ENCODE measurements around the gene TSPAN17. TPM values are rescaled to one million over a fixed set of nuclear protein-coding genes. Genes with fewer than 3 reads are reported as not detected.

TSPAN17 gene
- polyA plus RNA-seq, 1 experiment, result 65.8 TPM

- POLR2A ChIA-PET, result interaction anchor here (1.0 kb wide), 1 partner anchor 9 kb away, joined by 4 read pairs; no protein-coding TSS in a partner anchor
- Histone ChIP-seq H3K4me3 (ENCODE audit: low read depth, low read length) (no peak overlapping the region), H3K27me3 (ENCODE audit: control insufficient read depth, insufficient read depth, low read length) (peaks cover 24% of the 10 kb centered on the region), H3K36me3 (ENCODE audit: control insufficient read depth, insufficient read depth, low read length) (no peaks in the 10 kb centered on the region)
- DNase-seq (ENCODE audit: low read depth), result no peak
- CTCF ChIA-PET, result interaction anchor here (3.5 to 4.1 kb wide), 2 partner anchors 10 to 13 kb away, joined by 17 to 29 read pairs; no protein-coding TSS in a partner anchor
- no peak for TF ChIP-seq CTCF (IDR thresholded peaks at IDR 0.05; ENCODE audit: insufficient read depth, low read depth, low read length)
These were observed 23.2 kb downstream of the TSPAN17 start for GRCh38 chr5:176670449-176670848.

- CTCF ChIA-PET, result interaction anchor here (0.9 to 4.1 kb wide), 2 partner anchors 11 to 13 kb away, joined by 4 to 29 read pairs; no protein-coding TSS in a partner anchor
These were observed 24.1 kb downstream of the TSPAN17 start for GRCh38 chr5:176671399-176671798.

GRCh38 chr5:176671890-176672747 is 24.8 kb downstream of the TSPAN17 start:
- Histone ChIP-seq H3K27me3 (ENCODE audit: control insufficient read depth, insufficient read depth, low read length) (peaks cover 21% of the 10 kb centered on the region), H3K36me3 (ENCODE audit: control insufficient read depth, insufficient read depth, low read length) (no peaks in the 10 kb centered on the region), H3K4me3 (ENCODE audit: low read depth, low read length) (no peak overlapping the region)
- ChIA-PET CTCF (interaction anchor here (0.9 to 4.1 kb wide), 3 partner anchors 11 to 14 kb away, joined by 4 to 29 read pairs (median 14); no protein-coding TSS in a partner anchor), POLR2A (no interaction called here)
- no peak for TF ChIP-seq CTCF (IDR thresholded peaks at IDR 0.05; ENCODE audit: insufficient read depth, low read depth, low read length)
- DNase-seq (ENCODE audit: low read depth), result no peak

More at GRCh38 chr5:176671399-176671798, 24.1 kb downstream of the TSPAN17 start:
- no peak for TF ChIP-seq CTCF (IDR thresholded peaks at IDR 0.05; ENCODE audit: insufficient read depth, low read depth, low read length)
- POLR2A ChIA-PET, result no interaction called here
- no peak overlapping the region for H3K4me3 ChIP-seq (ENCODE audit: low read depth, low read length)
- no peak for DNase-seq (ENCODE audit: low read depth)
- peaks cover 21% of the 10 kb centered on the region for H3K27me3 ChIP-seq (ENCODE audit: control insufficient read depth, insufficient read depth, low read length)
- no peaks in the 10 kb centered on the region for H3K36me3 ChIP-seq (ENCODE audit: control insufficient read depth, insufficient read depth, low read length)

GRCh38 chr5:176673651-176674583 is 26.6 kb downstream of the TSPAN17 start:
- no peak for DNase-seq (ENCODE audit: low read depth)
- ChIA-PET POLR2A (no interaction called here), CTCF (interaction anchor here (3.3 kb wide), 1 partner anchor 14 kb away, joined by 14 read pairs; no protein-coding TSS in a partner anchor)

More at GRCh38 chr5:176673651-176674583, 26.6 kb downstream of the TSPAN17 start:
- no peak overlapping the region for H3K4me3 ChIP-seq (ENCODE audit: low read depth, low read length)
- peaks cover 17% of the 10 kb centered on the region for H3K27me3 ChIP-seq (ENCODE audit: control insufficient read depth, insufficient read depth, low read length)
- no peaks in the 10 kb centered on the region for H3K36me3 ChIP-seq (ENCODE audit: control insufficient read depth, insufficient read depth, low read length)
- no peak for TF ChIP-seq CTCF (IDR thresholded peaks at IDR 0.05; ENCODE audit: insufficient read depth, low read depth, low read length)
